Keratinocyte (primary cell): ENCODE results near the gene TCEANC2. TPM values are rescaled to one million over a fixed set of nuclear protein-coding genes. Genes with fewer than 3 reads are reported as not detected.

Experiments used
- DNase-seq: peaks from one replicate; pipeline ENCODE4 v3.0.0-alpha.2; 2011; ENCODE audit warnings: low read depth, missing footprints, low spot score
- FAIRE-seq: peaks from 2 replicates; lab custom pipeline; 2011; peaks lifted over from hg19 to GRCh38; lab: Jason Lieb, UNC
- H2AFZ ChIP-seq: 2 replicates; pipeline ENCODE4 v1.6.0; 2012; ENCODE audit warnings: low read length, control low read depth, inconsistent platforms; ENCODE audit not compliant: control insufficient read depth
- H3K27ac ChIP-seq: 2 replicates; pipeline ENCODE4 v1.5.1; 2011; ENCODE audit warnings: low read length; ENCODE audit not compliant: control insufficient read depth, insufficient read depth
- H3K27me3 ChIP-seq: 3 replicates; pipeline ENCODE4 v1.6.0; 2011; ENCODE audit warnings: low read length; ENCODE audit not compliant: control insufficient read depth, insufficient read depth; ENCODE audit errors: extremely low read depth
- H3K36me3 ChIP-seq, 2 experiments: 2 replicates in 1 of 2; 3 replicates in 1 of 2; pipeline ENCODE4 v1.5.1; 2011; ENCODE audit warnings: low read length in 2 of 2, mild to moderate bottlenecking in 1 of 2; ENCODE audit not compliant: control insufficient read depth in 2 of 2, insufficient read depth in 2 of 2; ENCODE audit errors: extremely low read depth in 1 of 2
- H3K4me1 ChIP-seq: 3 replicates; pipeline ENCODE4 v1.5.1; 2011; ENCODE audit warnings: low read length; ENCODE audit not compliant: control insufficient read depth, insufficient read depth; ENCODE audit errors: extremely low read depth
- H3K4me2 ChIP-seq: 3 replicates; pipeline ENCODE4 v1.6.0; 2011; ENCODE audit warnings: low read depth, low read length; ENCODE audit not compliant: control insufficient read depth, insufficient read depth; ENCODE audit errors: extremely low read depth
- H3K4me3 ChIP-seq, 3 experiments: fragments of 200-600 bp in 1 of 3; sonication (generic) in 1 of 3; 2 replicates in 2 of 3; 3 replicates in 1 of 3; pipeline ENCODE4 v1.5.1; 2011 to 2016; ENCODE audit warnings: low read length in 3 of 3, mild to moderate bottlenecking in 3 of 3, control low read depth in 2 of 3, inconsistent platforms in 1 of 3, low read depth in 1 of 3, mixed read lengths in 1 of 3, mixed run types in 1 of 3, moderate library complexity in 1 of 3; ENCODE audit not compliant: control insufficient read depth in 2 of 3, insufficient read depth in 2 of 3; ENCODE audit errors: extremely low read depth in 1 of 3
- H3K79me2 ChIP-seq: 2 replicates; pipeline ENCODE4 v1.6.0; 2012; ENCODE audit warnings: low read length; ENCODE audit not compliant: control insufficient read depth, insufficient read depth
- H3K9ac ChIP-seq: 3 replicates; pipeline ENCODE4 v1.6.0; 2011; ENCODE audit warnings: low read length; ENCODE audit not compliant: control insufficient read depth, insufficient read depth; ENCODE audit errors: extremely low read depth
- H3K9me1 ChIP-seq: 3 replicates; pipeline ENCODE4 v1.6.0; 2011; ENCODE audit warnings: low read length; ENCODE audit not compliant: control insufficient read depth, insufficient read depth; ENCODE audit errors: extremely low read depth
- H3K9me3 ChIP-seq: 2 replicates; pipeline ENCODE4 v1.5.1; 2012; ENCODE audit warnings: low read depth, low read length; ENCODE audit not compliant: control insufficient read depth
- H4K20me1 ChIP-seq: 3 replicates; pipeline ENCODE4 v1.6.0; 2011; ENCODE audit warnings: low read length; ENCODE audit not compliant: control insufficient read depth, insufficient read depth; ENCODE audit errors: extremely low read depth
- CTCF ChIP-seq, 3 experiments: IDR thresholded peaks in 1 of 3; conservative IDR thresholded peaks in 1 of 3; optimal IDR thresholded peaks in 1 of 3; 2 replicates in 2 of 3; 3 replicates in 1 of 3; pipeline versions ENCODE3 to v1.5.1; 2011; ENCODE audit warnings: low read length in 3 of 3, mild to moderate bottlenecking in 3 of 3, moderate library complexity in 2 of 3, control low read depth in 1 of 3, inconsistent platforms in 1 of 3; ENCODE audit not compliant: insufficient read depth in 2 of 3; ENCODE audit errors: extremely low read depth in 1 of 3
- EZH2 ChIP-seq: IDR thresholded peaks from one replicate; pipeline ENCODE4 v1.6.1; 2012; ENCODE audit warnings: inconsistent platforms, mild to moderate bottlenecking, low read length, moderate library complexity
- dilution Hi-C: fragments of 300-500 bp; cut with MboI; formaldehyde crosslinking; loops from one replicate; pipeline ENCODE4 v1.7.0; 2020; ENCODE audit warnings: low sequenced_read_pairs; ENCODE audit not compliant: extremely low pct_ligation_motif_present
- polyA plus RNA-seq, 5 experiments: library from polyadenylated mRNA; depleted of rRNA in 3 of 5; stranded (reverse) in 3 of 5; stranded (forward) in 1 of 5; unstranded in 1 of 5; fragments of >200 nt; gene quantifications; 1 replicate in 1 of 5; 2 replicates in 3 of 5; 3 replicates in 1 of 5; pipeline versions ENCODE4 v1.2.1 to v1.2.3, GENCODE V29; 2011 to 2012; ENCODE audit warnings: missing spikeins in 2 of 5, low read depth in 1 of 5, low replicate concordance in 1 of 5

The TCEANC2 gene
- polyA plus RNA-seq, 1 donor (not counting 4 experiments of a cell fraction or from before 2014, with no cell fraction given): 4.3 TPM

GRCh38 chr1:54007613-54008012, 45.8 kb upstream of the TCEANC2 start:
- Histone ChIP-seq H3K4me3 (no peak overlapping the region), H3K9me3 (no peaks in the 10 kb centered on the region), H3K4me1 (peaks cover 4% of the 10 kb centered on the region), H4K20me1 (no peaks in the 10 kb centered on the region), H3K9ac (no peak overlapping the region), H3K4me2 (no peak overlapping the region), H3K27me3 (peaks cover 10% of the 10 kb centered on the region), H3K27ac (no peak overlapping the region), H3K9me1 (no peaks in the 10 kb centered on the region), H2AFZ (no peak overlapping the region), H3K79me2 (no peaks in the 10 kb centered on the region), H3K36me3 (no peaks in the 10 kb centered on the region)
- DNase-seq (no peak), FAIRE-seq (no peak)
- TF ChIP-seq EZH2 (no peak), CTCF (optimal IDR thresholded peaks at IDR 0.05 in 1 of 3, IDR thresholded peaks at IDR 0.05 in 1 of 3, conservative IDR thresholded peaks at IDR 0.05 in 1 of 3; ENCODE audit: extremely low read depth in 1 of 3, insufficient read depth in 2 of 3, low read length in 3 of 3) (no peak)
- dilution Hi-C loops: no loop called here

GRCh38 chr1:54008876-54009275, 44.5 kb upstream of the TCEANC2 start:
- DNase-seq: no peak
- no peak overlapping the region for H3K27ac ChIP-seq
- no peaks in the 10 kb centered on the region for H3K79me2 ChIP-seq
- FAIRE-seq: no peak
- H3K4me3 ChIP-seq: no peak overlapping the region
- H4K20me1 ChIP-seq: no peaks in the 10 kb centered on the region
- H3K36me3 ChIP-seq: no peaks in the 10 kb centered on the region
- dilution Hi-C loops: no loop called here
- no peak overlapping the region for H3K9ac ChIP-seq
- H3K4me1 ChIP-seq: no peaks in the 10 kb centered on the region
- no peaks in the 10 kb centered on the region for H3K9me3 ChIP-seq
- no peak for TF ChIP-seq CTCF (optimal IDR thresholded peaks at IDR 0.05 in 1 of 3, IDR thresholded peaks at IDR 0.05 in 1 of 3, conservative IDR thresholded peaks at IDR 0.05 in 1 of 3; ENCODE audit: extremely low read depth in 1 of 3, insufficient read depth in 2 of 3, low read length in 3 of 3)
- TF ChIP-seq EZH2: no peak
- no peak overlapping the region for H2AFZ ChIP-seq
- H3K9me1 ChIP-seq: no peaks in the 10 kb centered on the region
- peaks cover 17% of the 10 kb centered on the region for H3K27me3 ChIP-seq
- H3K4me2 ChIP-seq: no peak overlapping the region
